Rectal smooth muscle tissue (tissue), 1 donor: ENCODE measurements around the gene SH3BP2.

Experiments
- H3K27ac ChIP-seq: one replicate; pipeline ENCODE4 v1.7.0; 2013; ENCODE audit warnings: low read depth, low read length, inconsistent platforms
- H3K27me3 ChIP-seq: one replicate; pipeline ENCODE4 v1.7.0; 2013; ENCODE audit warnings: low read length; ENCODE audit not compliant: control insufficient read depth, insufficient read depth
- H3K36me3 ChIP-seq: one replicate; pipeline ENCODE4 v1.7.0; 2013; ENCODE audit warnings: low read length; ENCODE audit not compliant: control insufficient read depth, insufficient read depth
- H3K4me1 ChIP-seq: one replicate; pipeline ENCODE4 v1.7.0; 2013; ENCODE audit warnings: low read length; ENCODE audit not compliant: control insufficient read depth, insufficient read depth
- H3K4me3 ChIP-seq: one replicate; pipeline ENCODE4 v1.7.0; 2013; ENCODE audit warnings: low read length
- H3K9ac ChIP-seq: one replicate; pipeline ENCODE4 v1.7.0; 2013; ENCODE audit warnings: low read length

Gene SH3BP2

DNA sequence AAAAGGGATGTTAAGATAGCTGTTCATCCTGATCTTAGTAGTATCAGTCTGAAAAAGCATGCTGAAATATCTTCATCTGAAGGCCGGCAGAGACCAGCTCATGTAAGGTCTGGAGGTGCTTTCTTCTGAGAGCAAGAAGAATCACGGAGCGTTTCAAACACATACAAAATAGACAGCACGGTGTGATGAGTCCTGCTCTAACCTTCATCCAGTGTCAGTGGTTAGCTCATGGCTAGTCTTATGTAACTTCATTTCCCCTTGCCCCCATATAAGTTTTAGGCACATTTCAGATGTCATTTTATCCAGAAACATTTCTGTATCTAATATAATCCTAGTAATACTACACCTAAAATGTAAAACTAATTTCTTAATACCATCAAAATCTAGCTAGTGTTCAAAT lies 78.6 kb downstream of the SH3BP2 start:
- Histone ChIP-seq H3K4me1 (peaks cover 13% of the 10 kb centered on the region), H3K4me3 (no peak overlapping the region), H3K27ac (no peak overlapping the region), H3K9ac (no peak overlapping the region), H3K27me3 (no peaks in the 10 kb centered on the region), H3K36me3 (no peaks in the 10 kb centered on the region)

DNA sequence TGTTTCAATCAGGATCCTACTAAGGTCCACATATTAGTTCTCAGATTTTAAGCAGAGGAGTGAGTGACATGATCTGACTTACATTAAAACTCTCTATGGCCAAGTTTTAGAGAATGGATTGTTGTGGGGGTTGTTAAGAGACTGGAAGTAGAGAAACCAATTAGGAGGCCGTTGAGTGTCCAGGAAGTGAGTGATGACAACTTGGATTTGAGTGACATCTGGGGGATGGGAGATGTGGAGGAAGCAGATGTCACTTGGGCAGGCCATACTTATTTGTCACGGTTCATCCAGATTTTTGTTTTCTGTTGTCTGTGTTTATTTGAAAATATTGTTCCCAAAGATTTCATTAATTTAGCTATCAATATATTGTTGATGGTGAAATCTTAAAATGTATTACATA lies 79.0 kb downstream of the SH3BP2 start:
- Histone ChIP-seq H3K27ac (no peak overlapping the region), H3K4me1 (peaks cover 11% of the 10 kb centered on the region), H3K27me3 (no peaks in the 10 kb centered on the region), H3K36me3 (no peaks in the 10 kb centered on the region), H3K4me3 (no peak overlapping the region), H3K9ac (no peak overlapping the region)

DNA sequence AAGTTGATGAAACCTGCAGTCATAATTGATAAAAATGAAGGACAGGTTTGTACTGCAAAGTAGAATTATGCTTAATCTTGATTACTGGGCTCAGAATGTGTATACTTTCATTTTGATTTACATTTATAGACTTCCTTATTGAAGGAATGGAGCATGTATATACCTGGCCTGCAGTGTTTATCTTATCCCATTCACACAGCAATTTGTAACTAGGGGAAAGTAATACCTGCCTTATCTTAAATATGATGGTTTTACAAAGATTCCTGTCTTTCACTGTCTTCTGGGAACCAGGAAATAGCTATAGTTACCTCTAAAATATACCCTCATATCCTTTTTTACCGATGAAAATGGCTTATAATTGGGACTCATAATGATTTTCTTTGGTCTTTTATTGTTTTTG lies 80.4 kb downstream of the SH3BP2 start:
- Histone ChIP-seq H3K27ac (no peak overlapping the region), H3K9ac (no peak overlapping the region), H3K4me3 (no peak overlapping the region), H3K27me3 (no peaks in the 10 kb centered on the region), H3K36me3 (peaks cover 2% of the 10 kb centered on the region), H3K4me1 (peaks cover 8% of the 10 kb centered on the region)

DNA sequence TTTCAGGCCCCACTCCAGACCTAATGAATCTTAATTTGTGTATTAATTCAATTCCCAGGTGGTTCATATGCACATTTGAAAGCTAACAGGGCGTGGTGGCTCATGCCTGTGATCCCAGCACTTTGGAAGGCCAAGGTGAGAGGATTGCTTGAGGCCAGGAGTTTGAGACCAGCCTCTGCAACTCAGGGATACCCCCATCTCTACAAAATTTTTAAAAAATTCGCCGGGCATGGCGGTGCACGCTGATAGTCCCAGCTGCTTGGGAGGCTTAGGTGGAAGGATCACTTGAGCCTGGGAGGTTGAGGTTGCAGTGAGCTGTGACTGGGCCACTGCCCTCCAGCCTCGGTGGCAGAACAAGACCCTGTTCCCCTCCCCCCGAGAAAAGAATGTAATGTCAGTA lies 82.0 kb downstream of the SH3BP2 start:
- no peaks in the 10 kb centered on the region for H3K27me3 ChIP-seq
- H3K9ac ChIP-seq = no peak overlapping the region
- H3K36me3 ChIP-seq = peaks cover 13% of the 10 kb centered on the region
- H3K27ac ChIP-seq = no peak overlapping the region
- H3K4me1 ChIP-seq = no peaks in the 10 kb centered on the region
- H3K4me3 ChIP-seq = no peak overlapping the region

DNA sequence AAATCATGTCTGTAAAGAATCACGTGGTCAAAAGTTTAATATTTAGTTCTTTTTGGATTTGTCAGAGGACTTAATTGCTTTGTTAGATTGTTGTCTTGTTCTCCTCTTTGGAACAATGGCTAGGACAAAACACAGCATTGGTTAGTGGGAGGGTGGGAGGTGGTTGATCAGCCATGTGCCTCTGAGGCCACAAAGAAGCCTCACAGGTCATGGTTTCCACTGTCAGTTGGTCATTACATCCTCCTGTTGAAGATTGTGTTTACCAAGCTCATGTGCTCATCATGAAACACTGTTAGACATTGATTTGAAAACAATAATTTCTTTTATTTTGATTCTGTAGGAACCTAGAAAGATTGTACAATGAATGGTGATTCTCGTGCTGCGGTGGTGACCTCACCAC lies 82.7 kb downstream of the SH3BP2 start:
- H3K27ac ChIP-seq = no peak overlapping the region
- H3K4me1 ChIP-seq = no peaks in the 10 kb centered on the region
- H3K4me3 ChIP-seq = no peak overlapping the region

DNA sequence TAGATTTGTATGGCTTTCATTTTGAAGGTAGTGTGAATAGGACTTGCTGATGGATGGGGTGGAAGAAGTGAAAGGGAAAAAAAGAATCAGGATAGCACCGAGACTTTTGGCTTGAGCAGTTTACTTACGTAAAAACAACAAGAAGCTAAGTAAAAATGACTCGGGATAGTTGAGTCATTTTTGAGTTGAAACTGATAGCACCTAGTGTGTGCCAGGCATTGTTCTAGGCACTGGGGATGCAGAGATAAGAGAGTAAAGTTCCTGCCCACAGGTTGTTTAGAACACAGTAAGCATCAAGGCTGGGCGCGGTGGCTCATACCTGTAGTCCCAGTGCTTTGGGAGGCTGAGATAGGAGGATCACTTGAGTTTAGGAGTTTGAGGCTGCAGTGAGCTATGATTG lies 85.5 kb downstream of the SH3BP2 start:
- H3K9ac ChIP-seq = no peak overlapping the region
- peaks cover 20% of the 10 kb centered on the region for H3K36me3 ChIP-seq
- H3K4me1 ChIP-seq = no peaks in the 10 kb centered on the region
- H3K27ac ChIP-seq = no peak overlapping the region
- H3K4me3 ChIP-seq = no peak overlapping the region
- H3K27me3 ChIP-seq = no peaks in the 10 kb centered on the region

More for the DNA sequence above, 82.7 kb downstream of the SH3BP2 start:
- Histone ChIP-seq H3K36me3 (peaks cover 15% of the 10 kb centered on the region), H3K9ac (no peak overlapping the region), H3K27me3 (no peaks in the 10 kb centered on the region)

DNA sequence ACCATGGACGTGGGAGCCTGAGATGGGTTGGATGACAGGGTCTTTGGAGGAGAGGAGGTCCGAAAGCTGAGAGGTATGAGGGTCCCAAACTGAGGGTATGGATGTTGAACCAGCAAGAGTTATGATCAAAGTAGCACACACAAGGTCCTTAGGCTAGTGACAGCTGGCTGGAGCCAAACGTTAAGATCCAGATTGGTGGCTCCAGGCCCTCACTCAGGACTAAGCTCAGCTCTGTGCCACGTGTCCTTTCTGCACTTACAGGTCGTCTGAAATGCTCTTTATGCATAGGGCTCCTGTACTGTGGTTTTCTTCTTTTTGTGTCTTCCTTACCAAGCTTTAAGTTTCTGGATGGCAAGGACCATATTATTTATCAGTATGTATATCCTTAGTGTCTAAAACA lies 86.1 kb downstream of the SH3BP2 start:
- Histone ChIP-seq H3K36me3 (peaks cover 20% of the 10 kb centered on the region), H3K4me1 (no peaks in the 10 kb centered on the region), H3K4me3 (no peak overlapping the region), H3K9ac (no peak overlapping the region), H3K27me3 (no peaks in the 10 kb centered on the region), H3K27ac (no peak overlapping the region)

DNA sequence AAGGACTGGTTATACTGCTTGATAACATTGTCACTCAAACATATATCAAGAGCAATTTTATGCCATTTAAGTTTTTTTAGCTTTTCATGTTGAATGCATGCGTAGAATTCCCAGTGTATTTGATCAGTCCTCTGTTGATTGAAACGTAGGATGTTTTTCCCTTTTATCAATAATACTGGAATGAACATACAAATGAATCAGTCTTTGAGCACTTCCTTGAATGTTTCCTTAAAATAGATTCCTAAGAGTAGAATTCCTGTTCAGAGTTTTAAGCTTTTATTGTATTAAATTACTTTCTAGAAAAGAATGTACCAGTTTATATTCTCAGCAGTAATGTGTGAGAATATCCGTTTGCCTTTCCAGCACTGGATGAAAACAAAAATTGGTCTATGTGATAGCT lies 88.5 kb downstream of the SH3BP2 start:
- peaks cover 31% of the 10 kb centered on the region for H3K36me3 ChIP-seq
- no peak overlapping the region for H3K27ac ChIP-seq
- H3K4me3 ChIP-seq = no peak overlapping the region
- no peak overlapping the region for H3K9ac ChIP-seq
- no peaks in the 10 kb centered on the region for H3K27me3 ChIP-seq
- H3K4me1 ChIP-seq = no peaks in the 10 kb centered on the region

DNA sequence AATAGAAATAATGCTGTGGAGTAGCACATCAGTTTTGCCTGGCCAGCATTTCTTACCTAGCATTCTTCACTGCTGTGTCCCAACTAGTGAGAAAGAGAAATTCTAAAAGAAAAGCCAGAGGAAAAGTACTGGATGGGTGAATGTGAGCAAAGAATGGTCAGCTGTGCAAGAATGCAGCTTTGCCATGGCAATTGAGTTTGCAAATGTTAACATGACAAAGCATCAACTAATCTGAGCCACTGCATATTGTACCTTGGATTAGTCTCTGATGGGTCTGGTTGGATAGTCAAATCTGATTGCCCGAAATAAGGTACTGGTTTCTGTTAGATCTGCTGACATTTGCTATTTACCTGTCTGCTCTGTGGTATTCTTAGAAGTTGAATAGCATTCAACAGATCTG lies 89.5 kb downstream of the SH3BP2 start:
- no peak overlapping the region for H3K9ac ChIP-seq
- no peak overlapping the region for H3K27ac ChIP-seq
- H3K4me1 ChIP-seq = no peaks in the 10 kb centered on the region
- peaks cover 29% of the 10 kb centered on the region for H3K36me3 ChIP-seq
- no peak overlapping the region for H3K4me3 ChIP-seq
- H3K27me3 ChIP-seq = no peaks in the 10 kb centered on the region

DNA sequence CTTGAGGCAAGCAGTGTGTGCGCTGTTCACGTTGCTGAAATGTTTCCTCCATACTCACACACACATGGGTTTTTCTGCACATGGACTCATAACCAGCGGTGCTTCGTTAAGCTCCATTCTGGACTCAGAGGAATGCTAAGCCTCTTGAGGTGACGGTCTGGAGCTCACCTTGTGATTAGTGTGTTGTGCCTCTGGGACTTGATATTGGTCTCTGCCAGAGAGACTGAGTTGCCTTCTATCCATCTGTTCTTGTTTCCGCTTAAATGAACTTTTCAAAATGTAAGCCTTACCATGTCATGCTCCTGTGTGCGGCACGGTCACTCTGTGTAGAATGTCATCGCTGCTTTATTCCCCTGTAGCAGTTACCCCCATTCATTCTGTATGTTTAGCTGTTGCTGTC lies 93.3 kb downstream of the SH3BP2 start:
- peaks cover 18% of the 10 kb centered on the region for H3K36me3 ChIP-seq
- no peak overlapping the region for H3K27ac ChIP-seq
- no peak overlapping the region for H3K4me3 ChIP-seq
- H3K4me1 ChIP-seq = no peaks in the 10 kb centered on the region
- H3K9ac ChIP-seq = no peak overlapping the region
- no peaks in the 10 kb centered on the region for H3K27me3 ChIP-seq

DNA sequence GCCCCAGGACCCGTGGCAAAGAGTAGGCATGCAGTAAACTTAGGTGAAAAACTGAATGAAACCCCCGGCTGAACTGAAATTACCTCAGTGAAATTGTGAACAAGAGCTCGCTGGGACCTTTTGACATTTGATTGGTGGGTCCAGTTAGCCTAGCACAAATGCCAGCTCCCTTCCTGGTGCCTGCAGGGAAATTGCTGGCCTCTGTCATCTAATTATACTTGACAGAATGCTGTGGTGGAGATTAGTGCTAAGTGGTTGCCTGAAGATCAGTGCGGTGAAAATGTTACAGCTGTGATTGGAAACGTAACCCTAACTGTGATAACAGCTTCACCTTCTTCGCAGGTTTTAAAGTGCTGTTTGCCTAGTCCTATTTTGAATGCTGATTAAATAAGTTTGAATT lies 93.7 kb downstream of the SH3BP2 start:
- Histone ChIP-seq H3K27me3 (no peaks in the 10 kb centered on the region), H3K4me3 (no peak overlapping the region), H3K9ac (no peak overlapping the region), H3K27ac (no peak overlapping the region), H3K36me3 (peaks cover 15% of the 10 kb centered on the region), H3K4me1 (no peaks in the 10 kb centered on the region)

DNA sequence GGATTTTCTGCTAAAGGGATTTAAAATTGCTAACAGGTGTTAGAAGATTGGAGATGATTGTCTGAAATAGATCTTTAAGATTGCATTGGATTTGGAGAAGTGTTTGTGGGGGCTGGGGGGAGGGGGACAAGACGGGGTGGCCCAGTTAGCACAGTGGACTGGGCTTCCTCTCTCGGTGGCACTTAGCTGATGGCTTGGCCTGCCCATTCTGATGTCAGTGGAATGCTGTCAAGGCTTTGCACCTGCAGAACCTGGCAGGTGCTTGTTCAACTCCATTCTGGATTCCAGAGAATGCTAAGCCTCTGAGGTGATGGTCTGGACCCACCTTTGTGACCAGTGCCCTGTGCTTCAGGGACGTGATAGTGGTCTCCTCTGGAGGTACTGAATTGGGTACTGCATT lies 94.5 kb downstream of the SH3BP2 start:
- no peak overlapping the region for H3K4me3 ChIP-seq
- no peaks in the 10 kb centered on the region for H3K4me1 ChIP-seq
- H3K27ac ChIP-seq = no peak overlapping the region
- H3K9ac ChIP-seq = no peak overlapping the region
- H3K36me3 ChIP-seq = peaks cover 13% of the 10 kb centered on the region
- H3K27me3 ChIP-seq = no peaks in the 10 kb centered on the region

DNA sequence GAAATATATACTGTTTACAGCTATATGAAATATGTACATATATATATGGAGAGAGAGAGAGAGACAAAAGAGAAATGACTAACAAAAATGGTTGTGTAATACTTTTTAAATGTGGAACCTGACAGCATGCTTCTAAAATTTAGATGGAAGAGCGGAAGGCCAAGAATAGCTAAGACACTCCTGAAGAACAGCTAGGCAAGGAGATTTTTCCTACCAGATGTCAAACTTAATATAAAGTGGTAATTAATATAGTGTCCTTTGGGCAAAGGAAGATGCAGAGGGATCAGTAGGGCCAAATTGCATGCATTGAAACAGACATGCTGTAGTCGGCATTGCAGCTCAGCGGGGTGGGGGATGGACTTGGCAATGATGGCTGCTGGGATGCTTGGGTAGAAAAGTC lies 96.0 kb downstream of the SH3BP2 start:
- Histone ChIP-seq H3K4me3 (no peak overlapping the region), H3K36me3 (peaks cover 13% of the 10 kb centered on the region), H3K9ac (no peak overlapping the region), H3K4me1 (peaks cover 2% of the 10 kb centered on the region), H3K27ac (no peak overlapping the region), H3K27me3 (no peaks in the 10 kb centered on the region)
